GM19467 (cell line): ENCODE results near the gene KANSL2.

Experiments
- ATAC-seq: cut with Tn5 transposase; IDR thresholded peaks from one replicate; pipeline ENCODE4 v1.9.1; 2021; ENCODE audit warnings: mild to moderate bottlenecking, moderate library complexity; ENCODE audit not compliant: unreplicated experiment

The KANSL2 gene

DNA sequence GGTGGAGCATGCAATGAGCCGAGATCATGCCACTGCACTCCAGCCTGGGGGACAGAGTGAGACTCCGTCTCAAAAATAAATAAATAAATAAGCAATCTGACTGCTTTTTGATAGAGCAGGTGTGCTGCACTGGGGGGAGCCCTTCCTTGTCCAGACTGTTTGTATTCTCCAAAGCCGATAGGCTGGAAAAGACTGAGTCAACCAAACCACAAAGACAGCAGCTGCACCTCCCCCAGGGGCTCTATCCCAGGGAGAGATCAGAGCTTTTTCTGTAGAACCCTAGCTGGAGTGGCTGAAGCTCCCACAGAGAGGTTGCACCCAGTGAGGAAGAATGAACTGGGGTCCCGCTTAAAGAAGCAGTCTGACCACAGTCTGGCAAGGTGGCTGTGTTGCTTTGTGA is 66.4 kb downstream of the KANSL2 start:
- ATAC-seq, result no peak

- no peak for ATAC-seq
Observed at GRCh38 chr12:48613321-48613720, 68.7 kb downstream of the KANSL2 start.
